GM18907 (cell line): Measurements from ENCODE around the gene BCL2L12.

ENCODE experiments used
- ATAC-seq: cut with Tn5 transposase; IDR thresholded peaks from one replicate; pipeline ENCODE4 v1.9.1; 2021; ENCODE audit warnings: mild to moderate bottlenecking, moderate library complexity; ENCODE audit not compliant: unreplicated experiment

BCL2L12 gene

GRCh38 chr19:49641688-49642491, 23.8 kb upstream of the BCL2L12 start, which contains the start of gene SCAF1:
Gene SCAF1, plus strand, starts transcription at chr19:49642209. Its CDS starts 2,818 bp downstream, at chr19:49645027.
- peak; percentile 67 for ATAC-seq

GRCh38 chr19:49642492-49643035, 23.2 kb upstream of the BCL2L12 start:
- no peak for ATAC-seq

GRCh38 chr19:49643466-49643865, 22.3 kb upstream of the BCL2L12 start:
- no peak for ATAC-seq

- no peak for ATAC-seq
Observed at GRCh38 chr19:49645592-49645991, 20.1 kb upstream of the BCL2L12 start.

- ATAC-seq = no peak
Observed at GRCh38 chr19:49645995-49646394, 19.7 kb upstream of the BCL2L12 start.

GRCh38 chr19:49646586-49646985, 19.1 kb upstream of the BCL2L12 start:
- ATAC-seq = no peak

GRCh38 chr19:49651029-49651819, 14.5 kb upstream of the BCL2L12 start:
- no peak for ATAC-seq

- no peak for ATAC-seq
Observed at GRCh38 chr19:49651820-49652550, 13.7 kb upstream of the BCL2L12 start.

GRCh38 chr19:49652551-49653465, 12.9 kb upstream of the BCL2L12 start:
- ATAC-seq = no peak

- no peak for ATAC-seq
Observed at GRCh38 chr19:49653466-49653806, 12.3 kb upstream of the BCL2L12 start.

- ATAC-seq = no peak
Observed at GRCh38 chr19:49654581-49654980, 11.2 kb upstream of the BCL2L12 start.

GRCh38 chr19:49655570-49656455, 9.9 kb upstream of the BCL2L12 start:
- no peak for ATAC-seq

- ATAC-seq = no peak
Observed at GRCh38 chr19:49656456-49657109, 9.2 kb upstream of the BCL2L12 start.

- ATAC-seq = no peak
Observed at GRCh38 chr19:49657493-49658138, 8.1 kb upstream of the BCL2L12 start.

GRCh38 chr19:49658139-49658517, 7.6 kb upstream of the BCL2L12 start:
- ATAC-seq = no peak

- no peak for ATAC-seq
Observed at GRCh38 chr19:49658566-49659442, 6.9 kb upstream of the BCL2L12 start.

- ATAC-seq = no peak
Observed at GRCh38 chr19:49660338-49660961, 5.3 kb upstream of the BCL2L12 start.
